Measurements from ENCODE around the gene RHOF. TPM values are rescaled to one million over a fixed set of nuclear protein-coding genes. Genes with fewer than 3 reads are reported as not detected.

Gene RHOF
- total RNA-seq, 1 experiment from 2014 or later: 36.7 TPM

GRCh38 chr12:121823727-121824115 is 30.2 kb upstream of the RHOF start:
- intact Hi-C loops (cut with micrococcal nuclease; ENCODE audit: unreplicated experiment): no loop called here
- Mint-ChIP-seq H3K9me3 (ENCODE audit: unreplicated experiment) (no peaks in the 10 kb centered on the region), H3K27me3 (ENCODE audit: insufficient read depth, unreplicated experiment) (no peaks in the 10 kb centered on the region), H3K27ac (ENCODE audit: unreplicated experiment) (no peak overlapping the region), H3K36me3 (ENCODE audit: insufficient read depth, unreplicated experiment) (peaks cover 46% of the 10 kb centered on the region), H3K4me1 (ENCODE audit: low read depth, unreplicated experiment) (peaks cover 5% of the 10 kb centered on the region), H3K4me3 (ENCODE audit: unreplicated experiment) (no peak overlapping the region)
- TF ChIP-seq CTCF (IDR thresholded peaks at IDR 0.05; ENCODE audit: insufficient read depth in 1 of 2, low read depth in 1 of 2, low read length in 1 of 2, severe bottlenecking in 1 of 2, unreplicated experiment in 1 of 2): no peak
- Histone ChIP-seq H3K27me3 (replicated peaks; ENCODE audit: control insufficient read depth, insufficient read depth, low read length) (no peaks in the 10 kb centered on the region), H3K9me3 (no peaks in the 10 kb centered on the region), H3K4me3 (ENCODE audit: low read depth, low read length) (no peak overlapping the region), H3K36me3 (ENCODE audit: control insufficient read depth, insufficient read depth, low read length) (no peaks in the 10 kb centered on the region), H3K4me1 (no peaks in the 10 kb centered on the region)
- ChIA-PET CTCF (interaction anchor here (0.6 to 0.7 kb wide), 2 partner anchors 24 to 309 kb away, joined by 3 to 6 read pairs; no protein-coding TSS in a partner anchor), POLR2A (no interaction called here)
- no peak for DNase-seq
- no TSS peak for BruUV-seq (replicated peaks)

- POLR2A ChIA-PET: no interaction called here
- CTCF ChIA-PET: interaction anchor here (0.6 to 0.7 kb wide), 2 partner anchors 24 to 309 kb away, joined by 3 to 6 read pairs; no protein-coding TSS in a partner anchor
- intact Hi-C loops (cut with micrococcal nuclease; ENCODE audit: unreplicated experiment): no loop called here
- Mint-ChIP-seq H3K36me3 (ENCODE audit: insufficient read depth, unreplicated experiment) (peaks cover 48% of the 10 kb centered on the region), H3K27ac (ENCODE audit: unreplicated experiment) (no peak overlapping the region), H3K9me3 (ENCODE audit: unreplicated experiment) (no peaks in the 10 kb centered on the region), H3K4me1 (ENCODE audit: low read depth, unreplicated experiment) (peaks cover 5% of the 10 kb centered on the region), H3K27me3 (ENCODE audit: insufficient read depth, unreplicated experiment) (no peaks in the 10 kb centered on the region), H3K4me3 (ENCODE audit: unreplicated experiment) (no peak overlapping the region)
- no peak overlapping the region for H3K4me3 ChIP-seq (ENCODE audit: low read depth, low read length)
- H3K36me3 ChIP-seq (ENCODE audit: control insufficient read depth, insufficient read depth, low read length): no peaks in the 10 kb centered on the region
- TF ChIP-seq CTCF (IDR thresholded peaks at IDR 0.05; ENCODE audit: insufficient read depth in 1 of 2, low read depth in 1 of 2, low read length in 1 of 2, severe bottlenecking in 1 of 2, unreplicated experiment in 1 of 2): no peak
- H3K27me3 ChIP-seq (replicated peaks; ENCODE audit: control insufficient read depth, insufficient read depth, low read length): no peaks in the 10 kb centered on the region
- no peak for DNase-seq
- BruUV-seq (replicated peaks): no TSS peak
- no peaks in the 10 kb centered on the region for H3K4me1 ChIP-seq
- no peaks in the 10 kb centered on the region for H3K9me3 ChIP-seq
These were observed 29.7 kb upstream of the RHOF start for GRCh38 chr12:121823101-121823726.

- POLR2A ChIA-PET: no interaction called here
- Mint-ChIP-seq H3K27me3 (ENCODE audit: insufficient read depth, unreplicated experiment) (no peaks in the 10 kb centered on the region), H3K4me1 (ENCODE audit: low read depth, unreplicated experiment) (peaks cover 5% of the 10 kb centered on the region), H3K27ac (ENCODE audit: unreplicated experiment) (no peak overlapping the region), H3K9me3 (ENCODE audit: unreplicated experiment) (no peaks in the 10 kb centered on the region), H3K36me3 (ENCODE audit: insufficient read depth, unreplicated experiment) (peaks cover 51% of the 10 kb centered on the region), H3K4me3 (ENCODE audit: unreplicated experiment) (no peak overlapping the region)
- intact Hi-C loops (cut with micrococcal nuclease; ENCODE audit: unreplicated experiment): no loop called here
- no peaks in the 10 kb centered on the region for H3K9me3 ChIP-seq
- no peaks in the 10 kb centered on the region for H3K36me3 ChIP-seq (ENCODE audit: control insufficient read depth, insufficient read depth, low read length)
- no TSS peak for BruUV-seq (replicated peaks)
- no peaks in the 10 kb centered on the region for H3K4me1 ChIP-seq
- no peak for TF ChIP-seq CTCF (IDR thresholded peaks at IDR 0.05; ENCODE audit: insufficient read depth in 1 of 2, low read depth in 1 of 2, low read length in 1 of 2, severe bottlenecking in 1 of 2, unreplicated experiment in 1 of 2)
- CTCF ChIA-PET: no interaction called here
- no peak for DNase-seq
- no peak overlapping the region for H3K4me3 ChIP-seq (ENCODE audit: low read depth, low read length)
- H3K27me3 ChIP-seq (replicated peaks; ENCODE audit: control insufficient read depth, insufficient read depth, low read length): no peaks in the 10 kb centered on the region
These were observed 29.1 kb upstream of the RHOF start for GRCh38 chr12:121822393-121823100.

Measured in Caco-2 (cell line).